HG03280 (cell line): ENCODE measurements around the gene PSMA8.
"Not testable (repeated sequence)": the region's sequence is repeated elsewhere in the genome, so short reads cannot be mapped to it uniquely, and the experiment has no call there.

Source experiments
- ATAC-seq: cut with Tn5 transposase; IDR thresholded peaks from one replicate; pipeline ENCODE4 v1.9.1; 2021; ENCODE audit warnings: mild to moderate bottlenecking, moderate library complexity; ENCODE audit not compliant: unreplicated experiment

The PSMA8 gene

GRCh38 chr18:26133652-26134051 lies at the start of gene PSMA8:
TSS of gene PSMA8 (plus strand) at chr18:26133869. CDS start at chr18:26133966, 97 bp downstream.
- ATAC-seq = no peak

- ATAC-seq = no peak
These were observed 48.6 kb upstream of the PSMA8 start for GRCh38 chr18:26085056-26085455.

GRCh38 chr18:26086959-26087358 lies 46.7 kb upstream of the PSMA8 start:
- ATAC-seq = no peak

- no peak for ATAC-seq
These were observed 45.2 kb upstream of the PSMA8 start for GRCh38 chr18:26088487-26088886.

GRCh38 chr18:26089293-26090129 lies 44.2 kb upstream of the PSMA8 start:
- peak; percentile 9 for ATAC-seq

- ATAC-seq = peak; percentile 71
These were observed 43.3 kb upstream of the PSMA8 start, which contains the start of gene SS18 for GRCh38 chr18:26090130-26091046. TSS of gene SS18 (minus strand) at chr18:26090613. CDS start at chr18:26090569, 44 bp downstream.

GRCh38 chr18:26091047-26091630 lies 42.5 kb upstream of the PSMA8 start:
- peak; percentile 45 for ATAC-seq

- ATAC-seq = no peak
These were observed 36.8 kb upstream of the PSMA8 start for GRCh38 chr18:26096852-26097251.

GRCh38 chr18:26097563-26097962 lies 36.1 kb upstream of the PSMA8 start:
- no peak for ATAC-seq

GRCh38 chr18:26103579-26103978 lies 30.1 kb upstream of the PSMA8 start:
- ATAC-seq = no peak

GRCh38 chr18:26104035-26104434 lies 29.6 kb upstream of the PSMA8 start:
- ATAC-seq = no peak

GRCh38 chr18:26119246-26119645 lies 14.4 kb upstream of the PSMA8 start:
- no peak for ATAC-seq

- no peak for ATAC-seq
These were observed 12.2 kb upstream of the PSMA8 start for GRCh38 chr18:26121476-26121875.

GRCh38 chr18:26121994-26122393 lies 11.7 kb upstream of the PSMA8 start:
- not testable (repeated sequence) for ATAC-seq

- ATAC-seq = no peak
These were observed 5.9 kb upstream of the PSMA8 start for GRCh38 chr18:26127786-26128185.

- not testable (repeated sequence) for ATAC-seq
These were observed 5.5 kb upstream of the PSMA8 start for GRCh38 chr18:26128192-26128591.

GRCh38 chr18:26134107-26134506 lies 438 bp downstream of the PSMA8 start:
- ATAC-seq = no peak

GRCh38 chr18:26135548-26135947 lies 1.9 kb downstream of the PSMA8 start:
- no peak for ATAC-seq

GRCh38 chr18:26157326-26157725 lies 23.7 kb downstream of the PSMA8 start:
- ATAC-seq = no peak

- no peak for ATAC-seq
These were observed 25.7 kb downstream of the PSMA8 start for GRCh38 chr18:26159353-26159752.

- no peak for ATAC-seq
These were observed 30.9 kb downstream of the PSMA8 start for GRCh38 chr18:26164571-26164970.
